Measurements from ENCODE around the gene AMMECR1.

Gene AMMECR1

GRCh38 chrX:110175146-110175545, 142.7 kb downstream of the AMMECR1 start:
- Histone ChIP-seq H3K4me1 (ENCODE audit: insufficient read depth, low read length) (no peaks in the 10 kb centered on the region), H3K36me3 (ENCODE audit: insufficient read depth, low read length) (peaks cover 12% of the 10 kb centered on the region), H4K20me1 (ENCODE audit: insufficient read depth, low read length) (no peaks in the 10 kb centered on the region), H3K27ac (ENCODE audit: low read length) (no peak overlapping the region), H3K9me3 (ENCODE audit: insufficient read depth, low read length, severe bottlenecking) (no peaks in the 10 kb centered on the region), H3K27me3 (ENCODE audit: insufficient read depth, low read length, poor library complexity) (no peaks in the 10 kb centered on the region), H3K4me2 (ENCODE audit: insufficient read depth, low read length) (no peak overlapping the region), H3K4me3 (ENCODE audit: low read depth in 1 of 2, low read length in 2 of 2) (no peak overlapping the region), H3K79me2 (ENCODE audit: insufficient read depth, low read length) (no peaks in the 10 kb centered on the region), H3K9ac (ENCODE audit: low read depth, low read length) (no peak overlapping the region), H2AFZ (ENCODE audit: low read depth, low read length) (no peak overlapping the region)
- no peak for DNase-seq
- no peak for ATAC-seq (ENCODE audit: insufficient read depth, low read depth)
- no peak for TF ChIP-seq CTCF (IDR thresholded peaks at IDR 0.05; ENCODE audit: borderline replicate concordance, extremely low read depth, low read length, poor library complexity, severe bottlenecking)
- TF ChIP-seq EZH2 (IDR thresholded peaks at IDR 0.05; ENCODE audit: borderline replicate concordance, low read depth, low read length, severe bottlenecking): no peak

- Histone ChIP-seq H3K36me3 (ENCODE audit: insufficient read depth, low read length) (peaks cover 12% of the 10 kb centered on the region), H3K9ac (ENCODE audit: low read depth, low read length) (no peak overlapping the region), H3K4me1 (ENCODE audit: insufficient read depth, low read length) (no peaks in the 10 kb centered on the region), H3K79me2 (ENCODE audit: insufficient read depth, low read length) (no peaks in the 10 kb centered on the region), H3K4me3 (ENCODE audit: low read depth in 1 of 2, low read length in 2 of 2) (no peak overlapping the region), H3K27ac (ENCODE audit: low read length) (no peak overlapping the region), H4K20me1 (ENCODE audit: insufficient read depth, low read length) (no peaks in the 10 kb centered on the region), H3K4me2 (ENCODE audit: insufficient read depth, low read length) (no peak overlapping the region), H3K27me3 (ENCODE audit: insufficient read depth, low read length, poor library complexity) (no peaks in the 10 kb centered on the region), H3K9me3 (ENCODE audit: insufficient read depth, low read length, severe bottlenecking) (no peaks in the 10 kb centered on the region), H2AFZ (ENCODE audit: low read depth, low read length) (no peak overlapping the region)
- no peak for DNase-seq
- TF ChIP-seq EZH2 (IDR thresholded peaks at IDR 0.05; ENCODE audit: borderline replicate concordance, low read depth, low read length, severe bottlenecking) (no peak), CTCF (IDR thresholded peaks at IDR 0.05; ENCODE audit: borderline replicate concordance, extremely low read depth, low read length, poor library complexity, severe bottlenecking) (no peak)
- ATAC-seq (ENCODE audit: insufficient read depth, low read depth): no peak
These were observed 144.4 kb downstream of the AMMECR1 start for GRCh38 chrX:110173192-110174175.

GRCh38 chrX:110172215-110172614, 145.7 kb downstream of the AMMECR1 start:
- no peak overlapping the region for H3K4me2 ChIP-seq (ENCODE audit: insufficient read depth, low read length)
- H3K9me3 ChIP-seq (ENCODE audit: insufficient read depth, low read length, severe bottlenecking): no peaks in the 10 kb centered on the region
- no peak overlapping the region for H3K4me3 ChIP-seq (ENCODE audit: low read depth in 1 of 2, low read length in 2 of 2)
- no peak for TF ChIP-seq CTCF (IDR thresholded peaks at IDR 0.05; ENCODE audit: borderline replicate concordance, extremely low read depth, low read length, poor library complexity, severe bottlenecking)
- TF ChIP-seq EZH2 (IDR thresholded peaks at IDR 0.05; ENCODE audit: borderline replicate concordance, low read depth, low read length, severe bottlenecking): no peak
- ATAC-seq (ENCODE audit: insufficient read depth, low read depth) (no peak), DNase-seq (no peak)
- H3K4me1 ChIP-seq (ENCODE audit: insufficient read depth, low read length): no peaks in the 10 kb centered on the region
- H3K36me3 ChIP-seq (ENCODE audit: insufficient read depth, low read length): peaks cover 12% of the 10 kb centered on the region
- H3K79me2 ChIP-seq (ENCODE audit: insufficient read depth, low read length): no peaks in the 10 kb centered on the region
- H3K27ac ChIP-seq (ENCODE audit: low read length): no peak overlapping the region
- H2AFZ ChIP-seq (ENCODE audit: low read depth, low read length): no peak overlapping the region
- no peaks in the 10 kb centered on the region for H3K27me3 ChIP-seq (ENCODE audit: insufficient read depth, low read length, poor library complexity)
- no peaks in the 10 kb centered on the region for H4K20me1 ChIP-seq (ENCODE audit: insufficient read depth, low read length)
- no peak overlapping the region for H3K9ac ChIP-seq (ENCODE audit: low read depth, low read length)
